GM12875 (cell line): ENCODE results near the gene HIVEP3.

Experiments used
- H3K4me3 ChIP-seq: one replicate; pipeline ENCODE4 v1.5.1; 2011; ENCODE audit warnings: low read depth, low read length, control low read depth
- CTCF ChIP-seq: IDR thresholded peaks from 2 replicates; pipeline ENCODE4 v1.5.1; 2011; ENCODE audit warnings: low read depth, mild to moderate bottlenecking, control low read depth, inconsistent platforms, low read length, moderate library complexity, borderline replicate concordance; ENCODE audit not compliant: insufficient read depth

The HIVEP3 gene

GRCh38 chr1:41780916-41781315 lies 137.8 kb downstream of the HIVEP3 start:
- no peak overlapping the region for H3K4me3 ChIP-seq
- TF ChIP-seq CTCF: no peak

- no peak overlapping the region for H3K4me3 ChIP-seq
- TF ChIP-seq CTCF: no peak
Observed at GRCh38 chr1:41780322-41780721, 138.4 kb downstream of the HIVEP3 start.

GRCh38 chr1:41779360-41779759 lies 139.4 kb downstream of the HIVEP3 start:
- 0 out of 2 replicates have a peak, but pooled peaks have one; percentile 4 for TF ChIP-seq CTCF
- no peak overlapping the region for H3K4me3 ChIP-seq

- no peak overlapping the region for H3K4me3 ChIP-seq
- no peak for TF ChIP-seq CTCF
Observed at GRCh38 chr1:41777695-41778094, 141.0 kb downstream of the HIVEP3 start.

- H3K4me3 ChIP-seq: no peak overlapping the region
- no peak for TF ChIP-seq CTCF
Observed at GRCh38 chr1:41776891-41777441, 141.8 kb downstream of the HIVEP3 start.

- no peak for TF ChIP-seq CTCF
- H3K4me3 ChIP-seq: no peak overlapping the region
Observed at GRCh38 chr1:41775956-41776585, 142.7 kb downstream of the HIVEP3 start.

- no peak for TF ChIP-seq CTCF
- no peak overlapping the region for H3K4me3 ChIP-seq
Observed at GRCh38 chr1:41774471-41774990, 144.2 kb downstream of the HIVEP3 start.
